Mammary epithelial cell (primary cell): ENCODE results near the gene TTLL11.

Experiments used
- EZH2 ChIP-seq: IDR thresholded peaks from 2 replicates; pipeline ENCODE4 v1.6.1; 2012; ENCODE audit warnings: low read length, inconsistent platforms, borderline replicate concordance
- TF ChIP-seq, protein P1 (sequence below), 2 donors: IDR thresholded peaks in 1 of 2; conservative IDR thresholded peaks in 1 of 2; 2 replicates each; pipeline ENCODE4 v1.5.1; 2011 to 2012; ENCODE audit warnings: inconsistent platforms in 2 of 2, low read length in 2 of 2, mild to moderate bottlenecking in 2 of 2, control low read depth in 1 of 2, low read depth in 1 of 2; ENCODE audit not compliant: insufficient read depth in 1 of 2; ENCODE audit errors: extremely low read depth in 1 of 2

DNA sequence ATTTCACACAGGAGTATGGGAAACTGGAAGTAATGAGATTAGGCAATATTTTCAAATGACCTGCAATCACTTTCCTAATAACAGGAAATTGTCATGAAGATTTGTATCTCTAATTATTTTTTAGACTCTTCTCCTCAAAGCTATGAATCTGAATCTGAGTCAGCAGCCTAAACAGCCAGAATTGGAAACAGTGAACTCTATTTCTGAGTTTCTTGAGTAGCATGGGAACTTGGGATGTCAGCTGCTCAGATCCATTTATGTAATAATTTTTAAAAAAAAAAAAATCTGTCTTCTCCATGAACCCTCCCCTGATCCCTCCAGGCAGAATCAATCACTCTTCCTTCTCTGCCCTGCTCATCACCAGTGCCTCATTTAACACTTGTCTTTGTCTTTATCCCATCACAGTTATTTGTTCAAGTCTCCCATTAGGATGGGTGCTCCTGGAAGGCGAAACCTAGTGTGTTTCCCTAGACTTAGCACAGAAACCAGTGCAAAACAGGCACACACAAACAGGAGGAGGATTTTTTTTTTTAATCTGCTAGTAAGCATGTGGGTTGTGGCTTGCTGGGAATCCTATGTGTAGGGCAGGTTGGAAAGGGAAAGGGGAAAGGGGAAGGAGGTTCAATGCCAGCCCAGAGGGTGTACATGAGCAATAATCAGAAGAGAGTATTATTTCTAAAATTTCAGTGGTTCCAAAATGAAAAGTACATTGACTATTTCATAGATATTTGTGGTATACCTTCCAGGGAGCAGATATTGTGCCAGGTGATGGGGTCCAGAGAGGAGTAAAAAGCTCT, 186.8 kb downstream of the TTLL11 start:
- TF ChIP-seq, protein P1, sequence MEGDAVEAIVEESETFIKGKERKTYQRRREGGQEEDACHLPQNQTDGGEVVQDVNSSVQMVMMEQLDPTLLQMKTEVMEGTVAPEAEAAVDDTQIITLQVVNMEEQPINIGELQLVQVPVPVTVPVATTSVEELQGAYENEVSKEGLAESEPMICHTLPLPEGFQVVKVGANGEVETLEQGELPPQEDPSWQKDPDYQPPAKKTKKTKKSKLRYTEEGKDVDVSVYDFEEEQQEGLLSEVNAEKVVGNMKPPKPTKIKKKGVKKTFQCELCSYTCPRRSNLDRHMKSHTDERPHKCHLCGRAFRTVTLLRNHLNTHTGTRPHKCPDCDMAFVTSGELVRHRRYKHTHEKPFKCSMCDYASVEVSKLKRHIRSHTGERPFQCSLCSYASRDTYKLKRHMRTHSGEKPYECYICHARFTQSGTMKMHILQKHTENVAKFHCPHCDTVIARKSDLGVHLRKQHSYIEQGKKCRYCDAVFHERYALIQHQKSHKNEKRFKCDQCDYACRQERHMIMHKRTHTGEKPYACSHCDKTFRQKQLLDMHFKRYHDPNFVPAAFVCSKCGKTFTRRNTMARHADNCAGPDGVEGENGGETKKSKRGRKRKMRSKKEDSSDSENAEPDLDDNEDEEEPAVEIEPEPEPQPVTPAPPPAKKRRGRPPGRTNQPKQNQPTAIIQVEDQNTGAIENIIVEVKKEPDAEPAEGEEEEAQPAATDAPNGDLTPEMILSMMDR (conservative IDR thresholded peaks at IDR 0.05 in 1 of 2, IDR thresholded peaks at IDR 0.05 in 1 of 2; ENCODE audit: extremely low read depth in 1 of 2, insufficient read depth in 1 of 2, low read depth in 1 of 2, low read length in 2 of 2), result no peak
- TF ChIP-seq EZH2, result no peak
